ENCODE measurements around the gene ITGBL1.

The ITGBL1 gene

DNA sequence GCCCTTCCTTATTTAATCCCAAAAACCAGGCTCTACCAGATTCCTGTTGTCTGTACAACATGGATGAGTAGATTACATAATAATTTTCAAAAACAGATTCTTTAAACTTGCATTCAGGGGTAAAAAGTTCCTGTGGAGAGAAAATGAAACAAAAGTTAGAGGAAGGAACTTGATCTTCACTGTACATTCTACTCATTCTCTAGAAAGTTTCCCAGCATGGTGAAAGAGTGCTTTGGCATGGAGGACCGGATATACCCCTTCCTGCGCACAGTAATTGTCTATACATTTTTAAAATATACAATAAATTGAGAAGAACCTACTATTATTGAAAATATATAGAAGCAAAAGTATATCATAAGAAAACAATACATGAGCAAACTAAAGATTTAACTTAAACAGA lies 274.2 kb downstream of the ITGBL1 start:
- Mint-ChIP-seq H3K36me3 (ENCODE audit: insufficient read depth) (no peaks in the 10 kb centered on the region), H3K4me1 (ENCODE audit: low read depth in 2 of 2) (no peaks in the 10 kb centered on the region), H3K4me3 (no peak overlapping the region), H3K9me3 (no peaks in the 10 kb centered on the region), H3K27ac (peak overlapping the region in 1 of 2 donors; percentile 31), H3K27me3 (no peaks in the 10 kb centered on the region)
- DNase-seq = no peak
- ATAC-seq (replicated peaks) = no peak

DNA sequence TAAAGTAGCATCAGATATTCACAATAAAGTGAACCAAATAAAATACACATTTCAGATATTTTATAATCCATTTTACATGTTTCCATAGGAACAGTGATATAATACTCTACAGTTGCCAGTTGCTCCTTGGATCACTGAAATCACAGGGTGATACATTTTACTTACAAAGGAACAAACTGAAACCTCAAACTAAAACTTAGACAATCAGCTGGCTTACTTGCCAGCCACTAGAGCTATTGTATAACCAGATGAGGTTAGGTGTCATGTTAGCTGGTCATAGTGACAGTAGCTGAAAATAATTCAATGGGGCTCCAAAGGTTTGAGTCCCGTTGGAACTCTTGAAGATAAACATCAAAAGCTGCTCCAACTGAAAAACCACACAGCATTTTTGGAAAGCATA lies 274.6 kb downstream of the ITGBL1 start:
- DNase-seq (no peak), ATAC-seq (replicated peaks) (no peak)
- Mint-ChIP-seq H3K4me1 (ENCODE audit: low read depth in 2 of 2) (no peaks in the 10 kb centered on the region), H3K36me3 (ENCODE audit: insufficient read depth) (no peaks in the 10 kb centered on the region), H3K4me3 (no peak overlapping the region), H3K9me3 (no peaks in the 10 kb centered on the region), H3K27me3 (no peaks in the 10 kb centered on the region), H3K27ac (no peak overlapping the region)

DNA sequence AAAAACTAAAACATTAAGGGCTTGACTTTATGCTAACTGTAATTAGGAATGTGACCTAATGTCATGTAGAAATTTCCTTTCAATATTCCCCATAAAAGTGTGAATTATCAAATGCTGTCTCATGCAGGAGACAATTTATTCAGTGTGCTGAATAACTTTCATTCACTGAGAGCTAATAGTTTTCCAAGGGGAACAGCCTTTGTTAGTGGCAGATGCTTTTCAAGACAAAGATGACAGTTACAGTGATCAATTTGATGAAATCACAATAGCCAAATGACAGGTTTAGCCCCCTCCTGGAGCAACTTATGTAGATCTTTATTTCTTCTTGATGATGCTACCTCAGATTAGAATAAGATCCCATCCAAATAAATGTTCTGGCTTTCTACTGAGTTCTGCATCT lies 275.5 kb downstream of the ITGBL1 start:
- no peak for ATAC-seq (replicated peaks)
- Mint-ChIP-seq H3K9me3 (no peaks in the 10 kb centered on the region), H3K27me3 (no peaks in the 10 kb centered on the region)

DNA sequence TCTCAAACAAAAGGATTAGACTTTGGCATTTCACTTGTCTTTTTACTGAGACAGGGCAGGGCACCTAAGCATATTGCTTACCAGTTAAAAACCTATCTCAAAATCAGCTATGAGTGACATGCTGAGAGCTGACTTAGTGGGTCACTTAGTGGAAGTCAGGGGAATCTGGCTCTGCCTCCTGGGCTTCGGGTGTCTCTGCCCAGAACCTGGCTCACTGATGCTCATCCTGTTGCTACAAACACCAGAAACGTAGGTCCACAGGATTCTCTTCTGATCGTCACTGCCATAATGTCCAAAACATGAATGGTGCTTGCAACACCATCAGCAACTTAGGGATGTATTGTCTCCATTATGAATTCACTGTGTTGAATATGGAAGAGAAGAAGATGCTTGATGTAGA lies 276.1 kb downstream of the ITGBL1 start:
- Mint-ChIP-seq H3K27ac (no peak overlapping the region), H3K4me1 (ENCODE audit: low read depth in 2 of 2) (no peaks in the 10 kb centered on the region), H3K9me3 (no peaks in the 10 kb centered on the region), H3K4me3 (no peak overlapping the region), H3K36me3 (ENCODE audit: insufficient read depth) (no peaks in the 10 kb centered on the region), H3K27me3 (no peaks in the 10 kb centered on the region)
- DNase-seq = no peak
- ATAC-seq (replicated peaks) = no peak

More for the DNA sequence above, 275.5 kb downstream of the ITGBL1 start:
- no peak for DNase-seq
- H3K4me3 Mint-ChIP-seq = no peak overlapping the region
- H3K4me1 Mint-ChIP-seq (ENCODE audit: low read depth in 2 of 2) = no peaks in the 10 kb centered on the region
- H3K27ac Mint-ChIP-seq = no peak overlapping the region
- no peaks in the 10 kb centered on the region for H3K36me3 Mint-ChIP-seq (ENCODE audit: insufficient read depth)

DNA sequence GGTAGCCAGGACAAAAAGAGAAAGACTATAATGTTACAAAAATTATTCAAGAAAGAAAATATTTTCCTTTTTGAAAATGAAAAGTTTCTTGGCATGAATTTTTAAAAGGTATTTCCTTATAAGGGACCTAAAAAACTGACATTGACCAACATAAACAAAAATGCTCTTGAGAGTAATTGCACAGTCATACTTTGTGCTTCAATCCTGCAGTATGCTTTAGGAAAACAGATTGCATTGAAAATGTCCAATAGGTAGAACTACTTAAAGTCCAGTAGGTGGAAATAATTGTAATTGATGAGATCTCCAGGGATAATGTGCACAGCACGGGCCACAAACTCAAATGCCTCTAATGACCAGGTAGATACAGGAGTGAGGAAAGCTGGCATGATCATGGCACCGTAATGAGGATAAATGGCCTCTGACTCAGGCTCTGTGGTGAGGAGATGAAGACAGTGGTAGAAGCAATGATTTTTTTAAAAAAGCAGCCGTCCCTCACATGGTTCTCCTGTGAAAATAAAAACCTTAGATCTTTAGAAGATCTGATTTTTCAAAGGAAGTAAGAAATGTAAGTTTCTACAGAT lies 278.0 kb downstream of the ITGBL1 start:
- no peak for ATAC-seq (replicated peaks)
- no peak for DNase-seq
- no peaks in the 10 kb centered on the region for H3K4me1 Mint-ChIP-seq (ENCODE audit: low read depth in 2 of 2)
- H3K27me3 Mint-ChIP-seq = no peaks in the 10 kb centered on the region
- no peak overlapping the region for H3K4me3 Mint-ChIP-seq
- no peaks in the 10 kb centered on the region for H3K9me3 Mint-ChIP-seq
- H3K36me3 Mint-ChIP-seq (ENCODE audit: insufficient read depth) = no peaks in the 10 kb centered on the region
- H3K27ac Mint-ChIP-seq = no peak overlapping the region

DNA sequence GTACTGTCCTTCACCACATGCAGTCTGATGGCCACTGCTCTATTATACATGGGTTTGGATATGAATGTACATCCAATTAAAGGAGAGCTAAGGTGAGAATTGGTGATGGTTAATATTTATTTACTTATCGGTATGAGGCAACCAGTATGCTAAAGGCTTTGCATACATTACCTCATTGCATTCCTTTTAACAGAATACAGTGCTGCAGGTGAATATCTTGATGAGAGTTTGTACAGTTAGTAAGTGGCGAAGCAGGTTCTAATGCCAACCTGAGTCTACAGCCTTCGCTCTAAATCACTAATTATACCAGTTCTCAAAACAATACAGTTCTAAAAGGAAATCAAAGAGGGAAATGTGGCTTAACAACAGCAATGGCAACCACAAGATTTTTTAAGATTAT lies 284.1 kb downstream of the ITGBL1 start:
- H3K27me3 Mint-ChIP-seq = no peaks in the 10 kb centered on the region
- no peaks in the 10 kb centered on the region for H3K4me1 Mint-ChIP-seq (ENCODE audit: low read depth in 2 of 2)
- no peak for DNase-seq
- H3K4me3 Mint-ChIP-seq = no peak overlapping the region
- ATAC-seq (replicated peaks) = no peak
- H3K9me3 Mint-ChIP-seq = no peaks in the 10 kb centered on the region
- no peaks in the 10 kb centered on the region for H3K36me3 Mint-ChIP-seq (ENCODE audit: insufficient read depth)
- H3K27ac Mint-ChIP-seq = no peak overlapping the region

DNA sequence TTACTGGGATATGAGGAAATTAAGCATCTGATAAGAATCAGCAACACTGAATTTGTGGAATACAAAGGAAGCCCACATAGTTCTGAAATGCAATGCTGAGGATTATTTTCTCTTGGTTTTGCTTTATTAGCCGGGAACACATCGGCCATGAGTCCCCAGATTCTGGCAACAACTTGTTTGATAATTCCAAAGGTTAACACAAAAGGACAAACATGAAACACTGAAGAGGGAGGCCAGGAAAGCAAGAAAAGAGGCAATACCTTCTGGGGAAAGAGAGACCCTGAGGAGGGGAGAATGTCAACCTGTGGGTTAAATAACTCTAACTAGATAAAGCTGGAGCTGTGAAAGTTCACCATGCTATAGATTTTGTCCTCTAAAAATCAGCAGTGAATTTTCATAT lies 285.9 kb downstream of the ITGBL1 start:
- no peak for ATAC-seq (replicated peaks)
- H3K4me3 Mint-ChIP-seq = no peak overlapping the region
- peaks cover 0 to 5% of the 10 kb centered on the region in 2 donors for H3K27me3 Mint-ChIP-seq
- H3K9me3 Mint-ChIP-seq = no peaks in the 10 kb centered on the region
- no peaks in the 10 kb centered on the region for H3K4me1 Mint-ChIP-seq (ENCODE audit: low read depth in 2 of 2)
- no peak for DNase-seq
- H3K27ac Mint-ChIP-seq = no peak overlapping the region
- H3K36me3 Mint-ChIP-seq (ENCODE audit: insufficient read depth) = no peaks in the 10 kb centered on the region

DNA sequence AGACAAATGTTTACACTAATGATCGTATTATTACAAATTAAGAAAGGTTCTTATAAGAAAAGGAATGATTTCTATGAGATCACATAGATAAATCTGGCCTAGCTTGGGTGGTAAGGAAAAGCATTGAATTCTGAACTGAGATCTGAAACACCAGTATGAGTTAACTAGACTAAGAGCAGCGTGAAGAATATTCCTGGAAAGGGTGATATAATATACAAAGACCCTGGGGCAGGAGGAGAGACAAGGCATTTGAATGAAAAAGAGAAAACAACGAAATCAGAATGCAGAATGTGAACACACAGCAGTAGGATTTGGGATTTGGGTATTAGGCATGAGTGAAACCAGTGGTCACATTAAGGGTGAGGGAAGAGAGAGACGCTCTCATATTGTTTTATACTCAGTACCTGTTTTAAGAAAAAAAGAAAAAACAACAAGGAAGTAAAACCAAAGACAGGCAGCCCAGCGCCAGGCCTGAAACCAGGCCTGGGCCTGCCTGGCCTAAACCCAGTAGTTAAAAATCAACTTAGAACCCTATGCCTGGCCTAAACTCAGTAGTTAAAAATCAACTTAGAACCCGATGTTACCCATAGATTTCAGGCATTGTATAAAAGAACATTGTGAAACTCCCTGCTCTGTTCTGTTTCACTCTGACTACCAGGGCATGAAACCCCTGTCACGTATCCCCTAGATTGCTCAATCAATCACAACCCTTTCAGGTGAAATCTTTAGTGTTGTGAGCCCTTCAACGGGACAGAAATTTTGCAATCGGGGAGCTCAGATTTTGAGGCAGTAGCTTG lies 287.1 kb downstream of the ITGBL1 start:
- Mint-ChIP-seq H3K9me3 (no peaks in the 10 kb centered on the region), H3K4me1 (ENCODE audit: low read depth in 2 of 2) (no peaks in the 10 kb centered on the region), H3K36me3 (ENCODE audit: insufficient read depth) (no peaks in the 10 kb centered on the region), H3K27me3 (peaks cover 0 to 11% of the 10 kb centered on the region in 2 donors), H3K27ac (no peak overlapping the region), H3K4me3 (no peak overlapping the region)
- DNase-seq (no peak), ATAC-seq (replicated peaks) (no peak)

DNA sequence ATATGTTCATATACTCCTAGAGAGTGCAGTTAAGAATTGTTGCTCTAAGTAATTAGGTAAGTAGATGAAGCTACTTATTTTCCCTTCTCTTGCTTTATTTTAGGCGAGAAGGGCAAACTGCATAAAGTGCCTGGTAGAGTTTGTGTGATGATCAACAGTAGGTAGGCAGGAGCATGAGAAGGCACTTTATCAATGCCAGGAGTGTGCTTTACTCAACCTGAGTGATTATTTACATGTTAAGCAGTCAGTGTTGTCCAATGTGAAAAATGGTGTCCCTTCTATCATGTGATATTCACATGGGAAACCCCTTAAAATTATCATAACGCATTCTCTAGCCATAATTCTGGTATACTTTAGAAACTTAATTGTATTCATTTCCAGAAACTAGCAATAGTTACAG lies 294.0 kb downstream of the ITGBL1 start:
- DNase-seq = no peak
- Mint-ChIP-seq H3K36me3 (ENCODE audit: insufficient read depth) (no peaks in the 10 kb centered on the region), H3K27ac (no peak overlapping the region), H3K4me3 (no peak overlapping the region), H3K4me1 (ENCODE audit: low read depth in 2 of 2) (no peaks in the 10 kb centered on the region), H3K27me3 (peaks cover 27 to 54% of the 10 kb centered on the region in 2 donors), H3K9me3 (no peaks in the 10 kb centered on the region)
- ATAC-seq (replicated peaks) = no peak

DNA sequence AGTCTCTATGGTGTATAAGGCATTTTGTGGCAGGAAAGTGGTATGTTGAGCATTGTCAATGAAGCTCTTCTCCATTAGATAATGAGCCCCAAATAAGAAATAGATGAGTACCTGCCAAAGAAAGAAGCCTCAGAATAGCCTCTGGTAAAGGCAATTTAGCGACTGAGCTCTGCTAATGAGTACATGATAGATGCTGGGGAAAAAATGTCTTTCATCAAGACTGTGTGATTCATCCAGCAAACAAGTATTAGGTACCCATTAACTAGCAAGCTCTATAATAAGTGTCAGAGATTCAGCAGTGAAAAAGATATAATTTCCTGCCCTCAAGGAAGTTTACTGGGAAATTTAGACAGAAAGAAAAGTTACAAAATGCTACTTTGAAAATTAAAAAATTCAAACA lies 294.6 kb downstream of the ITGBL1 start:
- Mint-ChIP-seq H3K27me3 (peaks cover 27 to 54% of the 10 kb centered on the region in 2 donors), H3K27ac (no peak overlapping the region), H3K9me3 (no peaks in the 10 kb centered on the region), H3K4me3 (no peak overlapping the region), H3K36me3 (ENCODE audit: insufficient read depth) (no peaks in the 10 kb centered on the region), H3K4me1 (ENCODE audit: low read depth in 2 of 2) (no peaks in the 10 kb centered on the region)
- ATAC-seq (replicated peaks) (no peak), DNase-seq (no peak)

DNA sequence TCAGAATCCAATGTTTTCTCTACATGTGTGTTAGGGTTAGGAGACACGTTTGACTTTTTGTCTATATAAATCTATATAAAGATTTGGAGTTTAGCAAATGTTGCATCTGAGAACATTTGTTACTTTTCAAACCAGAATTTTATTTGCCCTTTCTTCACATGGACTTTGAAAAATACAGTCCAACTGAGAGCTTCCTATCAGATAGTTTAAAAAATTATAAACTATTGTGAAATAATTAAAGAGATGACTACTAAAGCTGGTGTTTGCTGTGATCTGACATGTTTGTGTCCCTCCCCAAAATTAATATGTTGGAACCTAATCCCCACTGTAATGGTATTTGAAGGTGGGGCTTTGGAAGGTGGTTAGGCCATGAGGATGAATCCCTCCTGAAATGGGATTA lies 297.1 kb downstream of the ITGBL1 start:
- DNase-seq (no peak), ATAC-seq (replicated peaks) (no peak)
- Mint-ChIP-seq H3K36me3 (ENCODE audit: insufficient read depth) (no peaks in the 10 kb centered on the region), H3K4me3 (no peak overlapping the region), H3K27me3 (peaks cover 27 to 50% of the 10 kb centered on the region in 2 donors), H3K9me3 (no peaks in the 10 kb centered on the region), H3K27ac (no peak overlapping the region), H3K4me1 (ENCODE audit: low read depth in 2 of 2) (no peaks in the 10 kb centered on the region)

DNA sequence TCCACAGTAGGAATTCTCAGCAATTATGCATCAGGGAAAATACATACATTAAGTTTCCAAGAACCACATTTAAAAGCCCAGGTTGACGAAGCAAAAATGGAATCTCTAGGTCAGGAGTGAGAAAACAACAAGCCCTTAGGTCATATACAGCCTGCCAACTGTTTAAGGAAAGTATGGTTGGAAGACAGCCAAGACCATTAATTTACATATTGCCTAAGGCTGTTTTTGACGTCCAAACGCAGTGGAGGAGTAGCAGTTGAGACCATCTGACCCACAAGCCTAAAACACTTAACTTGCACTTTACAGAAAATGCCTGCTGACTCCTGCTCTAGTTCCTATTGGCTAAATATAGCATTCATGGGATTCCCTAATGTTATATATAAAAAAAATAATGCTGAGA lies 299.0 kb downstream of the ITGBL1 start:
- DNase-seq = no peak
- peaks cover 25 to 46% of the 10 kb centered on the region in 2 donors for H3K27me3 Mint-ChIP-seq
- no peaks in the 10 kb centered on the region for H3K9me3 Mint-ChIP-seq
- no peak overlapping the region for H3K27ac Mint-ChIP-seq
- no peak overlapping the region for H3K4me3 Mint-ChIP-seq
- no peaks in the 10 kb centered on the region for H3K4me1 Mint-ChIP-seq (ENCODE audit: low read depth in 2 of 2)
- no peaks in the 10 kb centered on the region for H3K36me3 Mint-ChIP-seq (ENCODE audit: insufficient read depth)
- no peak for ATAC-seq (replicated peaks)

DNA sequence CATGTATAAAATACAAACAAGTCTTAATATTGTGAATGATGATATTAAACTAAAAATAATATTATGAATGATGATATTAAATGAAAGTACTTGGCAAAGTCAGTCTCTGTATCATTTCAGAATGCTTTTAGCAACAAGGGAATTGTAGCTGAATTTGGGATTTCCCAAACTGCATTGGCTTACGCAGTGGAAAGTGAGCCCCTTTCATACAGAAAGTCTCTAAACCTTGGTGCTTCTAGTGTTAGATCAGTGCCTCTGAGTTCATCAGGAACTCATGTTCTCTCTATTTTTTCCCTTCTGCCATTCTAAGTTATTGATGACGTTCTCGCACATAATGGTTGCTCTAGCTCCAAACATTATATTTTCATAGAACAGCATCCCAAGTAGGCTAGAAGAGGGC lies 300.0 kb downstream of the ITGBL1 start:
- DNase-seq = no peak
- no peaks in the 10 kb centered on the region for H3K9me3 Mint-ChIP-seq
- ATAC-seq (replicated peaks) = no peak
- H3K4me3 Mint-ChIP-seq = no peak overlapping the region
- H3K27me3 Mint-ChIP-seq = peaks cover 15 to 40% of the 10 kb centered on the region in 2 donors
- no peaks in the 10 kb centered on the region for H3K36me3 Mint-ChIP-seq (ENCODE audit: insufficient read depth)
- no peaks in the 10 kb centered on the region for H3K4me1 Mint-ChIP-seq (ENCODE audit: low read depth in 2 of 2)
- H3K27ac Mint-ChIP-seq = no peak overlapping the region

DNA sequence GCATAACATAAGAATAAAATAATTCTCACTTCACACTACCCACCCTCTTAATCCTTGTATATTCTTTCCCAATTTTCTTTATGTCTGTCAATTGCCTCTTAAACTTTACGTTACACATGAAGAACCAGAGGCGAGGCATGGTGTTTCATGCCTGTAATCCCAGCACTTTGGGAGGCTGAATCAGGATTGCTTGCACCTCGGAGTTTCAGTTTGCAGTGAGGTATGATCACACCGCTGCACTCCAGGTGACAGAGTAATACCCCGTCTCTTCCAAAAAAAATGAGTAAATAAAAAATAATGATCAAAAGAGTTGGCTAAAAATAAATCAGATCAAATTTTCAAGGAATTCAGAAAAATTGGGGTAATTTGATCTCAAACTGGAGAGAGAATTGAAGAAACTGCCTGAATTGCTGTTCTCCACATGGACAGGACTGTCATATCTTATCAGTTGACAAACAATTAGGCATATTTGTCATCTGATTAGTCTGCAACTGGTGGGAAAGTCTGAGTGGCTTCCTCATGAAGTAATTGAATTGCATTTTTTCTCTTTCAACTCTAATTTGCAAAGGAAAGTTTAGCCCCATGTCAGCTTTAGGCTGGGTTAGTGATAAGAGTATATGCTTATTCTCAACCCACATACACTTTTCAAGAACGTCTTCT lies 302.9 kb downstream of the ITGBL1 start:
- DNase-seq (no peak), ATAC-seq (replicated peaks) (no peak)
- peaks cover 3% of the 10 kb centered on the region for H3K36me3 Mint-ChIP-seq (ENCODE audit: insufficient read depth)
- H3K4me3 Mint-ChIP-seq = no peak overlapping the region
- no peak overlapping the region for H3K27ac Mint-ChIP-seq
- H3K27me3 Mint-ChIP-seq = peaks cover 4 to 31% of the 10 kb centered on the region in 2 donors
- no peaks in the 10 kb centered on the region for H3K9me3 Mint-ChIP-seq
- no peaks in the 10 kb centered on the region for H3K4me1 Mint-ChIP-seq (ENCODE audit: low read depth in 2 of 2)

Data from effector memory CD8-positive, alpha-beta T cell (primary cell).